Measurements from ENCODE around the gene TGM5. TPM values are rescaled to one million over a fixed set of nuclear protein-coding genes. Genes with fewer than 3 reads are reported as not detected.

The TGM5 gene
- total and polyA plus RNA-seq, 8 donors, result not detected

- Histone ChIP-seq H3K27ac (no peak overlapping the region), H3K27me3 (peaks cover 0 to 6% of the 10 kb centered on the region in 2 donors), H3K9me3 (no peaks in the 10 kb centered on the region), H3K4me1 (peaks cover 0 to 13% of the 10 kb centered on the region in 2 donors), H3K36me3 (no peaks in the 10 kb centered on the region), H3K4me3 (no peak overlapping the region)
- ATAC-seq, result no peak
- intact Hi-C loops (cut with DNase I), result no loop called here
- no peak for DNase-seq
- no peak for TF ChIP-seq CTCF (IDR thresholded peaks at IDR 0.05)
Observed at GRCh38 chr15:43287254-43287653, 20.5 kb upstream of the TGM5 start.

GRCh38 chr15:43286074-43286473 lies 19.3 kb upstream of the TGM5 start:
- Histone ChIP-seq H3K9me3 (no peaks in the 10 kb centered on the region), H3K27me3 (no peaks in the 10 kb centered on the region), H3K36me3 (no peaks in the 10 kb centered on the region), H3K4me3 (no peak overlapping the region), H3K4me1 (peaks cover 0 to 13% of the 10 kb centered on the region in 2 donors), H3K27ac (no peak overlapping the region)
- intact Hi-C loops (cut with DNase I), result no loop called here
- peak; percentile 12 for ATAC-seq
- no peak for TF ChIP-seq CTCF (IDR thresholded peaks at IDR 0.05)
- no peak for DNase-seq

DNA sequence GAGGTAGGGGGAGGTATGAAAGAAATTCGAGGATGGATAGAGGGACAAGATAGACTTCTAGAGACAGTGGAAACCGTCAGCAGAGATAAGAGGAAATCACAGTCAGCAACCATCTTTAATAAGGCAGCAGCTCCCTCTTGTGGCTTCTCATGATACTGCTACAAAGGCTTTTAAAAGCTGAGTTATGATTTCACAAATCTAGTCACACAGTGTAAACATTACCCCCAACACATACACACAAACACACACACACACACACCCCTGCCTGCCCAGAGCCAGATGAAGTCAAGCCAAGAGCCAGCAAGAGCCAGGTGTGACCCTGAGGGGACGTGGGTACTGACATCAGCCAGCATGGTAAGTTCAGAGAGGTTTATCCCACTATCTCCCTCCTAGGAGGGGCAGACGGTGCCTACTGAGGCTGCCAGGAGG lies 18.9 kb upstream of the TGM5 start:
- H3K27ac ChIP-seq, result no peak overlapping the region
- H3K4me3 ChIP-seq, result no peak overlapping the region
- no peaks in the 10 kb centered on the region for H3K9me3 ChIP-seq
- peak; percentile 92 for ATAC-seq
- H3K4me1 ChIP-seq, result peaks cover 0 to 13% of the 10 kb centered on the region in 2 donors
- no peaks in the 10 kb centered on the region for H3K36me3 ChIP-seq
- peak in 2 of 4 donors; percentile 48 to 49 for DNase-seq
- intact Hi-C loops (cut with DNase I), result no loop called here
- H3K27me3 ChIP-seq, result no peaks in the 10 kb centered on the region
- peak; percentile 59 to 74 for TF ChIP-seq CTCF (IDR thresholded peaks at IDR 0.05)

DNA sequence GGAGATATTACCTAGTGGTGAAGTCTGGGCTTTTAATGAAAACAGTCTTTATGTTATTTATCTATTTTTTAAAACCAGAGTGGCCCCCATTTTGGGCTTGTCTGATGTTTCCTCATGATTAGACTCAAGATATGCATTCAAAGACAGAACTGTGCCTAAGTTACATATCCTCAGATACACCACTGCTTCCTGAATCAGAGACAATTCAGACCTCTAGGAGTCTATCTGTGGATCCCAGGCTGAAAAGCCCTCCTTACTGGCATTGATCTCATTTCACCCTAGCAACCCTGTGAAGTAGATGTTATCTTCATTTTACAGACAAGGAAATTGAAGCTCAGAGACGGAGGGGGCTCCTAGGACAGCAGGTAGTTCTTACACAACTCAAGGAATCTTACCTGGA lies 16.8 kb upstream of the TGM5 start:
- Histone ChIP-seq H3K9me3 (no peaks in the 10 kb centered on the region), H3K27ac (no peak overlapping the region), H3K4me3 (no peak overlapping the region), H3K27me3 (peaks cover 0 to 11% of the 10 kb centered on the region in 2 donors), H3K36me3 (no peaks in the 10 kb centered on the region), H3K4me1 (peaks cover 0 to 13% of the 10 kb centered on the region in 2 donors)
- DNase-seq (no peak), ATAC-seq (no peak)
- no peak for TF ChIP-seq CTCF (IDR thresholded peaks at IDR 0.05)
- intact Hi-C loops (cut with DNase I), result no loop called here

- Histone ChIP-seq H3K4me3 (no peak overlapping the region), H3K27me3 (peaks cover 0 to 11% of the 10 kb centered on the region in 2 donors), H3K4me1 (peaks cover 0 to 13% of the 10 kb centered on the region in 2 donors), H3K9me3 (no peaks in the 10 kb centered on the region), H3K36me3 (no peaks in the 10 kb centered on the region), H3K27ac (no peak overlapping the region)
- intact Hi-C loops (cut with DNase I), result no loop called here
- no peak for ATAC-seq
- DNase-seq, result no peak
- no peak for TF ChIP-seq CTCF (IDR thresholded peaks at IDR 0.05)
Observed at GRCh38 chr15:43281926-43282602, 15.3 kb upstream of the TGM5 start.
